ENCODE data around the gene HECTD2. TPM values are rescaled to one million over a fixed set of nuclear protein-coding genes. Genes with fewer than 3 reads are reported as not detected.
"Not testable (repeated sequence)": the region's sequence is repeated elsewhere in the genome, so short reads cannot be mapped to it uniquely, and the experiment has no call there.

The HECTD2 gene
- total RNA-seq, 1 donor, result 17.8 TPM

DNA sequence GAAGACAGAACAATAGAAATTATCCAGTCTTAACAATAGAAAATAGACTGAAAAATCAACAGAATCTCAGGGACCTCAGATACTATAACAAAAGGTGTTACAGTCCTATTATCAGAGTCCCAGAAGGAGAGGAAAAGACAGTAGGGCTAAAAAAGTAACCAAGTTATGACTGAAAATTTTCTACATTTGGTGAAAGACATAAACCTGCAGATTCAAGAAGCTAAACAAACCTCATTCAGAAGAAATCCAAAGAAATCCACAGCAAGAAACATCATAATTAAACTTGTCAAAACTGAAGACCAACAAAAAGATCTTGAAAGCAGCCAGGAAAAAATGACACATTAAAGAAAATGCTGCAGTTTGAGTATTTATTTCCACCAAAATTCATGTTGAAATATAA lies 41.9 kb downstream of the HECTD2 start:
- TF ChIP-seq, protein P1, sequence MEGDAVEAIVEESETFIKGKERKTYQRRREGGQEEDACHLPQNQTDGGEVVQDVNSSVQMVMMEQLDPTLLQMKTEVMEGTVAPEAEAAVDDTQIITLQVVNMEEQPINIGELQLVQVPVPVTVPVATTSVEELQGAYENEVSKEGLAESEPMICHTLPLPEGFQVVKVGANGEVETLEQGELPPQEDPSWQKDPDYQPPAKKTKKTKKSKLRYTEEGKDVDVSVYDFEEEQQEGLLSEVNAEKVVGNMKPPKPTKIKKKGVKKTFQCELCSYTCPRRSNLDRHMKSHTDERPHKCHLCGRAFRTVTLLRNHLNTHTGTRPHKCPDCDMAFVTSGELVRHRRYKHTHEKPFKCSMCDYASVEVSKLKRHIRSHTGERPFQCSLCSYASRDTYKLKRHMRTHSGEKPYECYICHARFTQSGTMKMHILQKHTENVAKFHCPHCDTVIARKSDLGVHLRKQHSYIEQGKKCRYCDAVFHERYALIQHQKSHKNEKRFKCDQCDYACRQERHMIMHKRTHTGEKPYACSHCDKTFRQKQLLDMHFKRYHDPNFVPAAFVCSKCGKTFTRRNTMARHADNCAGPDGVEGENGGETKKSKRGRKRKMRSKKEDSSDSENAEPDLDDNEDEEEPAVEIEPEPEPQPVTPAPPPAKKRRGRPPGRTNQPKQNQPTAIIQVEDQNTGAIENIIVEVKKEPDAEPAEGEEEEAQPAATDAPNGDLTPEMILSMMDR (IDR thresholded peaks at IDR 0.05; ENCODE audit: insufficient read depth, low read length), result no peak
- no peak overlapping the region for H3K4me3 ChIP-seq (ENCODE audit: low read depth, low read length)
- DNase-seq (ENCODE audit: low read depth), result no peak

DNA sequence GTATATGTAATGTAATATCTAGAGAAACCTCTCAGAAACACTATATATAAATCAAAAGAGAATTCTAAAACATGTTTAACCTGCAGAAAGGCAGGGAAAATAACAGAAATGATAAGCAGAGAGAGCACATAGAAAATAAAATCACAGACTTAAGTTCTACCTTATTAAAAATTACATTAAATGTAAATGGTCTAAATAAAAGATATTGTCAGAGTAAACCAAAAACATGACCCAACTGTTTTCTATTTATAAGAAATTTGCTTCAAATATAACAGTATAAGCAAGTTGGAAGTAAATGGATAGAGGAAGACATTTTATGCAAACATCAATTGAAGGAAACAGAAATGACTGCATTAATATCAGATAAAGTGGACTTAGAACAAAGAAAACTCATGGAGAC lies 43.4 kb downstream of the HECTD2 start:
- H3K4me3 ChIP-seq (ENCODE audit: low read depth, low read length), result no peak overlapping the region
- DNase-seq (ENCODE audit: low read depth), result no peak
- TF ChIP-seq, protein P1 (IDR thresholded peaks at IDR 0.05; ENCODE audit: insufficient read depth, low read length), result no peak

DNA sequence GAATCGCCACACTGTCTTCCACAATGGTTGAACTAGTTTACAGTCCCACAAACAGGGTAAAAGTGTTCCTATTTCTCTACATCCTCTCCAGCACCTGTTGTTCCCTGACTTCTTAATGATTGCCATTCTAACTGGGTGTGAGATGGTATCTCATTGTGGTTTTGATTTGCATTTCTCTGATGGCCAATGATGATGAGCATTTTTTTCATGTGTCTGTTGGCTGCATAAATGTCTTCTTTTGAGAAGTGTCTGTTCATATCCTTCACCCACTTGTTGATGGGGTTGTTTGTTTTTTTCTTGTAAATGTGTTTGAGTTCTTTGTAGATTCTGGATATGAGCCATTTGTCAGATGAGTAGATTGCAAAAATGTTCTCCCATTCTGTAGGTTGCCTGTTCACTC lies 45.0 kb downstream of the HECTD2 start:
- DNase-seq (ENCODE audit: low read depth), result not testable (repeated sequence)

DNA sequence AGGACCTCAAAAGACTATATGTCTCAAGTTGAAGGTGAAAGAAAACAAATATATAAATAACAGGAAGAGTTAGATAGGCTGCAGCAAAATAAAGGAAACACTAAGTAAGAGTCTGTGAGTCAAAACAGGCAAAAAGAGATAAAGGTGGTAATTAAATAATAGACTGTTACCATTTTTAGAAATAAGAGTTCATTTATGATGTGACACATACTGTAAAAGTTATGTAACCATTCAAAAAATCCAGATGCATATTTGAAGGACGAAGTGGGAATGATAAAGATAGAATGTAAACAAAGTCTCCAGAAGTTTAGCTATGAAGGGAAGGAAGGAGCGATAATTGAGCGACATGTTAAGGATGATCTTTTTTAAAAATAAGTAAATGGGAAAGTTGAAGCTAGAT lies 50.5 kb downstream of the HECTD2 start:
- TF ChIP-seq, protein P1 (IDR thresholded peaks at IDR 0.05; ENCODE audit: insufficient read depth, low read length), result no peak
- DNase-seq (ENCODE audit: low read depth), result no peak
- no peak overlapping the region for H3K4me3 ChIP-seq (ENCODE audit: low read depth, low read length)

More for the DNA sequence above, 45.0 kb downstream of the HECTD2 start:
- H3K4me3 ChIP-seq (ENCODE audit: low read depth, low read length), result not testable (repeated sequence)

DNA sequence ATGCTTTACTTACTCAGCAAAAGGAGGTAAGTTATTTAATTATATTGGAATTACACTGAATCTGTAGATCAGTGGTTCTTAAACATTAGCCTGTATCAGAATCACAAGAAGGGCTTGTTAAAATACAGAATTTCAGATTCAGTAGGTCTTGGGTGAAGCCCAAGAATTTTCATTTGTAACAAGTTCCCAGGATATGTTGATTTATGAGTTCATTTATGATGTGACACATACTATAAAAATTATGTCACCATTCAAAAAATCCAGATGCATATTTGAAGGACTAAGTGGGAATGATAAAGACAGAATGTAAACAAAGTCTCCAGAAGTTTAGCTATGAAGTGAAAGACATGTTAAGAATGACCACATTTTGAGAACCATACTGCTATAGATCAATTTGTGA lies 52.3 kb downstream of the HECTD2 start:
- peak; percentile 8 for DNase-seq (ENCODE audit: low read depth)
- no peak overlapping the region for H3K4me3 ChIP-seq (ENCODE audit: low read depth, low read length)
- TF ChIP-seq, protein P1 (IDR thresholded peaks at IDR 0.05; ENCODE audit: insufficient read depth, low read length), result no peak

DNA sequence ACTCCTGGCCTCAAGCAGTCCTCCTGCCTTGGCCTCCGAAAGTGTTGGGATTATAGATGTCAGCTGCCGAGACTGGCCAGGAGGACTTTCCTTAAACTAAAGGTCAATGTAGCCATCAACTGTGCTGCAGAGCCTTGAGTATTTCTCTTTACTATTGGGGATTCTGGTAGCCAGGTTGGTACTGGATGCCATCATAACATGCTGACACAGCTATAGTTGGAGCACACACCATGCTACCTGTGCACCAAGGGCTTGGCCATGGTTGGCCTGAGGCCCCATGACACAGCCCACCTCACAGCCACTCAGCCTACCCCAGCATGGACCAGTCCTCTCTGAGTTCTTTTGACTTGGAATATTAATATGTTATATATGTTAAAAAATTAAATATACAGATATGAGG lies 54.4 kb downstream of the HECTD2 start:
- TF ChIP-seq, protein P1 (IDR thresholded peaks at IDR 0.05; ENCODE audit: insufficient read depth, low read length), result no peak
- no peak for DNase-seq (ENCODE audit: low read depth)
- H3K4me3 ChIP-seq (ENCODE audit: low read depth, low read length), result no peak overlapping the region

DNA sequence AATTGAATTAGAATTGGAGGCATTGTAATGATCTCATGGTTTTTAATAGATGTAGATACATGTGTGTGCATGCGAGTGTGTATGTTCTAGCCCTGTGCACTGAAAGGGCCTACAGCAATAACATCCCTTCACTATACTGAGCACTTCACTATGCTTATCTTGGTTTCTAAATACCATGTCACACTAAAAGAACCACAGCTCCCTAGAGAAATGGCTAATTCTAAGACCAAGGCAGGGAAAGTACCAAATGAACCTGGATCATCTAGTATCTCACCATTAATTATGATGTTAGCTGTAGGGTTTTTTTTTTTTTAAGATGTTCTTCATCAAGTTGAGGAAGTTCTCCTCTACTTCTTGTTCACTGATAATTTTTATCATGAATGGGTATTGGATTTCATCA lies 55.1 kb downstream of the HECTD2 start:
- DNase-seq (ENCODE audit: low read depth), result no peak

More for the DNA sequence above, 55.1 kb downstream of the HECTD2 start:
- no peak overlapping the region for H3K4me3 ChIP-seq (ENCODE audit: low read depth, low read length)
- TF ChIP-seq, protein P1 (IDR thresholded peaks at IDR 0.05; ENCODE audit: insufficient read depth, low read length), result no peak

Measured in fibroblast of the aortic adventitia (primary cell).